ENCODE data around the gene SRBD1. TPM values are rescaled to one million over a fixed set of nuclear protein-coding genes. Genes with fewer than 3 reads are reported as not detected.

Gene SRBD1
- polyA plus RNA-seq, 1 donor (not counting 4 experiments of a cell fraction or from before 2014, with no cell fraction given), result 8.8 TPM

DNA sequence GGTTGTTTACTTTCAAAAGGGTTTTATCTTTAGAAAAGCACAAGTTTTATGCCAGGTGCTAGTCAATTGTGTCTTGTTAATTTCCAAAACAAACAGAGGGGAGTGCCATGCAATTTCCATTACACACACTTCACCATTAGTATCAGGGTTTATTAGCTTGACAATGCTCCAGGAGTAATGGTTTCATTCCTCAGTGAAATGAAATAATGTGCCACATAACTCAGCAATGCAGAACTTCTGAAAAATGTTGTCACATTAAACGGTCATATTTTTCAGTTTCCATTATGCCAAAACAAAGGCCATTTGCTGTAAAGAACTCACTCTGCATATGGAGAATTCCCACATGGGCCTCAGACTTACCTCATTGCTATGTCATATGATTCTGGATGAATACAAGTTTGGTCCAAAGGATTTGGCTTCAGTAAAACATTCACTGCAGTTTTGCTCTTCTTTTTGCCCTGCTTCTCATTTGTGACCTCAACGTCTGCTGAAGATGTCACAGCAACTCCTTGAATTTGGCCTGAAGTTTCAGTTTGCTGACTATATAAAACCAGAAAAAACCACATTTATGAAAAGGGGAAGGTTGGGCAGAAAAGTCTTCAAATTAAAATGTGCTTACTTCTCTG, 198.2 kb downstream of the SRBD1 start:
- no peak for FAIRE-seq
- no peak overlapping the region for H3K4me3 ChIP-seq (ENCODE audit: control insufficient read depth in 2 of 3, extremely low read depth in 1 of 3, insufficient read depth in 2 of 3, low read depth in 1 of 3, low read length in 3 of 3)
- no peaks in the 10 kb centered on the region for H3K27me3 ChIP-seq (ENCODE audit: control insufficient read depth, extremely low read depth, insufficient read depth, low read length)
- dilution Hi-C loops (cut with MboI; ENCODE audit: extremely low pct_ligation_motif_present, low sequenced_read_pairs), result no loop called here
- H3K4me1 ChIP-seq (ENCODE audit: control insufficient read depth, extremely low read depth, insufficient read depth, low read length), result no peaks in the 10 kb centered on the region
- no peak overlapping the region for H3K4me2 ChIP-seq (ENCODE audit: control insufficient read depth, extremely low read depth, insufficient read depth, low read depth, low read length)
- no peak for DNase-seq (ENCODE audit: low read depth, low spot score)
- TF ChIP-seq EZH2 (IDR thresholded peaks at IDR 0.05; ENCODE audit: low read length), result no peak
- TF ChIP-seq, protein P1, sequence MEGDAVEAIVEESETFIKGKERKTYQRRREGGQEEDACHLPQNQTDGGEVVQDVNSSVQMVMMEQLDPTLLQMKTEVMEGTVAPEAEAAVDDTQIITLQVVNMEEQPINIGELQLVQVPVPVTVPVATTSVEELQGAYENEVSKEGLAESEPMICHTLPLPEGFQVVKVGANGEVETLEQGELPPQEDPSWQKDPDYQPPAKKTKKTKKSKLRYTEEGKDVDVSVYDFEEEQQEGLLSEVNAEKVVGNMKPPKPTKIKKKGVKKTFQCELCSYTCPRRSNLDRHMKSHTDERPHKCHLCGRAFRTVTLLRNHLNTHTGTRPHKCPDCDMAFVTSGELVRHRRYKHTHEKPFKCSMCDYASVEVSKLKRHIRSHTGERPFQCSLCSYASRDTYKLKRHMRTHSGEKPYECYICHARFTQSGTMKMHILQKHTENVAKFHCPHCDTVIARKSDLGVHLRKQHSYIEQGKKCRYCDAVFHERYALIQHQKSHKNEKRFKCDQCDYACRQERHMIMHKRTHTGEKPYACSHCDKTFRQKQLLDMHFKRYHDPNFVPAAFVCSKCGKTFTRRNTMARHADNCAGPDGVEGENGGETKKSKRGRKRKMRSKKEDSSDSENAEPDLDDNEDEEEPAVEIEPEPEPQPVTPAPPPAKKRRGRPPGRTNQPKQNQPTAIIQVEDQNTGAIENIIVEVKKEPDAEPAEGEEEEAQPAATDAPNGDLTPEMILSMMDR (optimal IDR thresholded peaks at IDR 0.05 in 1 of 3, IDR thresholded peaks at IDR 0.05 in 1 of 3, conservative IDR thresholded peaks at IDR 0.05 in 1 of 3; ENCODE audit: extremely low read depth in 1 of 3, insufficient read depth in 2 of 3, low read length in 3 of 3), result no peak
- H3K27ac ChIP-seq (ENCODE audit: control insufficient read depth, insufficient read depth, low read length), result no peak overlapping the region
- no peak overlapping the region for H2AFZ ChIP-seq (ENCODE audit: control insufficient read depth, low read length)
- no peaks in the 10 kb centered on the region for H3K79me2 ChIP-seq (ENCODE audit: control insufficient read depth, insufficient read depth, low read length)
- H4K20me1 ChIP-seq (ENCODE audit: control insufficient read depth, extremely low read depth, insufficient read depth, low read length), result no peaks in the 10 kb centered on the region
- no peak overlapping the region for H3K9ac ChIP-seq (ENCODE audit: control insufficient read depth, extremely low read depth, insufficient read depth, low read length)
- no peaks in the 10 kb centered on the region for H3K9me1 ChIP-seq (ENCODE audit: control insufficient read depth, extremely low read depth, insufficient read depth, low read length)
- H3K9me3 ChIP-seq (ENCODE audit: control insufficient read depth, low read depth, low read length), result no peaks in the 10 kb centered on the region
- H3K36me3 ChIP-seq (ENCODE audit: control insufficient read depth in 2 of 2, extremely low read depth in 1 of 2, insufficient read depth in 2 of 2, low read length in 2 of 2), result peaks cover 0 to 1% of the 10 kb centered on the region in 2 experiments

DNA sequence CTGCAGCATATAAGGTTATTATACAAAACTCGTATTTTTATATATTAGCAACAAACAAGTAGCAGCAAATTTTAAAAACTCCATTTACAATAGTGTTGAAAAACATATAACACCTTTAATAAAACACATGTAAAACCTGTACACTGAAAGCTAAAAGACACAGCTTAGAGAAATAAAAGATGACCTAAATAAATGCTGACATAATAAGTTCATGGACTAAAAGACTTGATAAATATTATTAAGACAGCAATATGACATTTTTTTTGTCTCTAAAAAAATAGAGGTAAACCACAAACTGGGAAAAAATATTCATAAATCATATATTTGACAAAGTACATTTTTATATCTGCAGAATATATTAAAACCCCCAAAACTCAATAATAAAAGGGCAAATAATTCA, 201.4 kb downstream of the SRBD1 start:
- dilution Hi-C loops (cut with MboI; ENCODE audit: extremely low pct_ligation_motif_present, low sequenced_read_pairs), result no loop called here
- H3K4me3 ChIP-seq (ENCODE audit: control insufficient read depth in 2 of 3, extremely low read depth in 1 of 3, insufficient read depth in 2 of 3, low read depth in 1 of 3, low read length in 3 of 3), result no peak overlapping the region
- no peak for DNase-seq (ENCODE audit: low read depth, low spot score)

More for the DNA sequence above, 201.4 kb downstream of the SRBD1 start:
- Histone ChIP-seq H2AFZ (ENCODE audit: control insufficient read depth, low read length) (no peak overlapping the region), H3K27me3 (ENCODE audit: control insufficient read depth, extremely low read depth, insufficient read depth, low read length) (no peaks in the 10 kb centered on the region), H3K36me3 (ENCODE audit: control insufficient read depth in 2 of 2, extremely low read depth in 1 of 2, insufficient read depth in 2 of 2, low read length in 2 of 2) (peaks cover 0 to 1% of the 10 kb centered on the region in 2 experiments), H3K27ac (ENCODE audit: control insufficient read depth, insufficient read depth, low read length) (no peak overlapping the region), H4K20me1 (ENCODE audit: control insufficient read depth, extremely low read depth, insufficient read depth, low read length) (no peaks in the 10 kb centered on the region), H3K9me3 (ENCODE audit: control insufficient read depth, low read depth, low read length) (no peaks in the 10 kb centered on the region), H3K4me1 (ENCODE audit: control insufficient read depth, extremely low read depth, insufficient read depth, low read length) (no peaks in the 10 kb centered on the region), H3K4me2 (ENCODE audit: control insufficient read depth, extremely low read depth, insufficient read depth, low read depth, low read length) (no peak overlapping the region), H3K9ac (ENCODE audit: control insufficient read depth, extremely low read depth, insufficient read depth, low read length) (no peak overlapping the region), H3K9me1 (ENCODE audit: control insufficient read depth, extremely low read depth, insufficient read depth, low read length) (no peaks in the 10 kb centered on the region), H3K79me2 (ENCODE audit: control insufficient read depth, insufficient read depth, low read length) (no peaks in the 10 kb centered on the region)
- no peak for FAIRE-seq
- no peak for TF ChIP-seq EZH2 (IDR thresholded peaks at IDR 0.05; ENCODE audit: low read length)
- TF ChIP-seq, protein P1 (optimal IDR thresholded peaks at IDR 0.05 in 1 of 3, IDR thresholded peaks at IDR 0.05 in 1 of 3, conservative IDR thresholded peaks at IDR 0.05 in 1 of 3; ENCODE audit: extremely low read depth in 1 of 3, insufficient read depth in 2 of 3, low read length in 3 of 3), result no peak
